ENCODE measurements around the gene FAM107B.
"Not testable (repeated sequence)": the region's sequence is repeated elsewhere in the genome, so short reads cannot be mapped to it uniquely, and the experiment has no call there.

Gene FAM107B

GRCh38 chr10:14774797-14775196 lies at the start of gene FAM107B:
TSS of gene FAM107B (minus strand) at chr10:14774897. CDS start at chr10:14774663, 234 bp downstream.
- no peak for DNase-seq (ENCODE audit: low read depth)
- H3K4me3 ChIP-seq (ENCODE audit: control insufficient read depth, low read depth, low read length), result no peak within 1 kb of the TSS
- TF ChIP-seq CTCF (conservative IDR thresholded peaks at IDR 0.05; ENCODE audit: control insufficient read depth, insufficient read depth, low read depth, low read length), result no peak

- no peak for DNase-seq (ENCODE audit: low read depth)
- TF ChIP-seq CTCF (conservative IDR thresholded peaks at IDR 0.05; ENCODE audit: control insufficient read depth, insufficient read depth, low read depth, low read length), result no peak
- no peak overlapping the region for H3K4me3 ChIP-seq (ENCODE audit: control insufficient read depth, low read depth, low read length)
Measured at GRCh38 chr10:14823966-14824365, 49.3 kb upstream of the FAM107B start.

- peak; percentile 54 for DNase-seq (ENCODE audit: low read depth)
- TF ChIP-seq CTCF (conservative IDR thresholded peaks at IDR 0.05; ENCODE audit: control insufficient read depth, insufficient read depth, low read depth, low read length), result peak; percentile 75
Measured at GRCh38 chr10:14822879-14823755, 48.4 kb upstream of the FAM107B start.

GRCh38 chr10:14821635-14822375 lies 47.1 kb upstream of the FAM107B start:
- no peak overlapping the region for H3K4me3 ChIP-seq (ENCODE audit: control insufficient read depth, low read depth, low read length)
- no peak for DNase-seq (ENCODE audit: low read depth)
- no peak for TF ChIP-seq CTCF (conservative IDR thresholded peaks at IDR 0.05; ENCODE audit: control insufficient read depth, insufficient read depth, low read depth, low read length)

More at GRCh38 chr10:14822879-14823755, 48.4 kb upstream of the FAM107B start:
- no peak overlapping the region for H3K4me3 ChIP-seq (ENCODE audit: control insufficient read depth, low read depth, low read length)

- no peak for DNase-seq (ENCODE audit: low read depth)
- TF ChIP-seq CTCF (conservative IDR thresholded peaks at IDR 0.05; ENCODE audit: control insufficient read depth, insufficient read depth, low read depth, low read length), result no peak
- no peak overlapping the region for H3K4me3 ChIP-seq (ENCODE audit: control insufficient read depth, low read depth, low read length)
Measured at GRCh38 chr10:14820775-14821154, 46.1 kb upstream of the FAM107B start.

- TF ChIP-seq CTCF (conservative IDR thresholded peaks at IDR 0.05; ENCODE audit: control insufficient read depth, insufficient read depth, low read depth, low read length), result no peak
- DNase-seq (ENCODE audit: low read depth), result peak; percentile 85
Measured at GRCh38 chr10:14820010-14820774, 45.5 kb upstream of the FAM107B start.

GRCh38 chr10:14816717-14817116 lies 42.0 kb upstream of the FAM107B start:
- DNase-seq (ENCODE audit: low read depth); H3K4me3 ChIP-seq (ENCODE audit: control insufficient read depth, low read depth, low read length): not testable (repeated sequence)

More at GRCh38 chr10:14820010-14820774, 45.5 kb upstream of the FAM107B start:
- H3K4me3 ChIP-seq (ENCODE audit: control insufficient read depth, low read depth, low read length), result no peak overlapping the region

Measured in fibroblast of mammary gland (primary cell).